ENCODE measurements around the gene CEP76. TPM values are rescaled to one million over a fixed set of nuclear protein-coding genes. Genes with fewer than 3 reads are reported as not detected.
A peak's percentile ranks its signal among the peaks of the same experiment; 100 is the strongest.

The CEP76 gene
- total RNA-seq, 1 experiment from 2014 or later, result 22.3 TPM

GRCh38 chr18:12668041-12668440 lies 34.5 kb downstream of the CEP76 start:
- intact Hi-C loops (cut with micrococcal nuclease; ENCODE audit: unreplicated experiment), result no loop called here
- no TSS peak for BruUV-seq (replicated peaks)
- peaks cover 7% of the 10 kb centered on the region for H3K36me3 ChIP-seq (ENCODE audit: insufficient read depth, low read length, poor library complexity, severe bottlenecking)
- no peak overlapping the region for H3K27ac ChIP-seq (ENCODE audit: low read depth, low read length, poor library complexity, severe bottlenecking)
- POLR2A ChIA-PET (ENCODE audit: low non-redundant PET), result no interaction called here
- H3K27me3 ChIP-seq (replicated peaks; ENCODE audit: insufficient read depth, low read depth, low read length, poor library complexity), result no peaks in the 10 kb centered on the region
- no peak for TF ChIP-seq CTCF (conservative IDR thresholded peaks at IDR 0.05; ENCODE audit: low read depth, low read length)
- TF ChIP-seq EZH2 (IDR thresholded peaks at IDR 0.05; ENCODE audit: borderline replicate concordance, low read depth, low read length, poor library complexity, severe bottlenecking), result no peak
- no peak overlapping the region for H3K4me3 ChIP-seq (ENCODE audit: low read depth, low read length, poor library complexity, severe bottlenecking)
- DNase-seq (ENCODE audit: low spot score), result no peak
- H3K9me3 ChIP-seq (ENCODE audit: low read depth, low read length, poor library complexity, severe bottlenecking), result no peaks in the 10 kb centered on the region
- no peaks in the 10 kb centered on the region for H3K4me1 ChIP-seq (ENCODE audit: insufficient read depth, low read length, poor library complexity, severe bottlenecking)
- CTCF ChIA-PET, result interaction anchor here (0.6 kb wide), 1 partner anchor 275 kb away, joined by 5 read pairs; no protein-coding TSS in a partner anchor

- intact Hi-C loops (cut with micrococcal nuclease; ENCODE audit: unreplicated experiment), result loop anchor here (1.0 to 5.0 kb wide), 3 partner anchors 266 to 388 kb away; no protein-coding TSS in a partner anchor
- Histone ChIP-seq H3K27me3 (replicated peaks; ENCODE audit: insufficient read depth, low read depth, low read length, poor library complexity) (no peaks in the 10 kb centered on the region), H3K9me3 (ENCODE audit: low read depth, low read length, poor library complexity, severe bottlenecking) (no peaks in the 10 kb centered on the region), H3K4me3 (ENCODE audit: low read depth, low read length, poor library complexity, severe bottlenecking) (no peak overlapping the region), H3K4me1 (ENCODE audit: insufficient read depth, low read length, poor library complexity, severe bottlenecking) (peaks cover 7% of the 10 kb centered on the region), H3K27ac (ENCODE audit: low read depth, low read length, poor library complexity, severe bottlenecking) (no peak overlapping the region), H3K36me3 (ENCODE audit: insufficient read depth, low read length, poor library complexity, severe bottlenecking) (no peaks in the 10 kb centered on the region)
- ChIA-PET CTCF (interaction anchor here (0.7 to 1.0 kb wide), 3 partner anchors 268 to 583 kb away, joined by 3 to 10 read pairs (median 7); no protein-coding TSS in a partner anchor), POLR2A (ENCODE audit: low non-redundant PET) (no interaction called here)
- TF ChIP-seq CTCF (conservative IDR thresholded peaks at IDR 0.05; ENCODE audit: low read depth, low read length) (peak; percentile 91), EZH2 (IDR thresholded peaks at IDR 0.05; ENCODE audit: borderline replicate concordance, low read depth, low read length, poor library complexity, severe bottlenecking) (no peak)
- DNase-seq (ENCODE audit: low spot score), result peak; percentile 77
- no TSS peak for BruUV-seq (replicated peaks)
These were observed 42.5 kb downstream of the CEP76 start for GRCh38 chr18:12659904-12660605.

GRCh38 chr18:12658426-12659138 lies 43.9 kb downstream of the CEP76 start:
- TF ChIP-seq CTCF (conservative IDR thresholded peaks at IDR 0.05; ENCODE audit: low read depth, low read length) (no peak), EZH2 (IDR thresholded peaks at IDR 0.05; ENCODE audit: borderline replicate concordance, low read depth, low read length, poor library complexity, severe bottlenecking) (no peak)
- POLR2A ChIA-PET (ENCODE audit: low non-redundant PET), result interaction anchor here (0.7 kb wide), 1 partner anchor 51 kb away, joined by 3 read pairs; no protein-coding TSS in a partner anchor
- H3K4me1 ChIP-seq (ENCODE audit: insufficient read depth, low read length, poor library complexity, severe bottlenecking), result peaks cover 7% of the 10 kb centered on the region
- DNase-seq (ENCODE audit: low spot score), result no peak
- no peak overlapping the region for H3K27ac ChIP-seq (ENCODE audit: low read depth, low read length, poor library complexity, severe bottlenecking)
- no peaks in the 10 kb centered on the region for H3K36me3 ChIP-seq (ENCODE audit: insufficient read depth, low read length, poor library complexity, severe bottlenecking)
- H3K4me3 ChIP-seq (ENCODE audit: low read depth, low read length, poor library complexity, severe bottlenecking), result peak overlapping the region; percentile 68
- H3K27me3 ChIP-seq (replicated peaks; ENCODE audit: insufficient read depth, low read depth, low read length, poor library complexity), result no peaks in the 10 kb centered on the region
- BruUV-seq (replicated peaks), result no TSS peak
- no peaks in the 10 kb centered on the region for H3K9me3 ChIP-seq (ENCODE audit: low read depth, low read length, poor library complexity, severe bottlenecking)
- CTCF ChIA-PET, result interaction anchor here (0.6 kb wide), 2 partner anchors 119 to 302 kb away, joined by 3 to 7 read pairs; no protein-coding TSS in a partner anchor
- intact Hi-C loops (cut with micrococcal nuclease; ENCODE audit: unreplicated experiment), result no loop called here
